Ovary (tissue), 9 donors: Measurements from ENCODE around the gene LXN. TPM values are rescaled to one million over a fixed set of nuclear protein-coding genes. Genes with fewer than 3 reads are reported as not detected.

Experiments used
- DNase-seq, 5 donors: peaks; one replicate each; pipeline ENCODE4 v3.0.0-alpha.2; 2019 to 2020
- H3K27ac ChIP-seq, 2 donors: fragments of 200-600 bp; one replicate each; pipeline versions ENCODE4 v1.5.1 to v1.8.0; 2019 to 2022
- H3K27me3 ChIP-seq: fragments of 200-600 bp; one replicate; pipeline ENCODE4 v1.8.0; 2022
- H3K36me3 ChIP-seq: fragments of 200-600 bp; sonication (generic); one replicate; pipeline ENCODE4 v1.5.1; 2019
- H3K4me1 ChIP-seq: one replicate; pipeline ENCODE4 v1.8.1; 2013; ENCODE audit warnings: mild to moderate bottlenecking, moderate library complexity; ENCODE audit not compliant: insufficient read depth
- H3K4me3 ChIP-seq: fragments of 200-600 bp; sonication (generic); one replicate; pipeline ENCODE4 v1.5.1; 2017
- H3K9me3 ChIP-seq, 2 donors: fragments of 200-600 bp in 1 of 2; sonication (generic) in 1 of 2; one replicate each; pipeline versions ENCODE4 v1.5.1 to v1.8.1; 2013 to 2019; ENCODE audit warnings: mild to moderate bottlenecking in 1 of 2, moderate library complexity in 1 of 2
- EP300 ChIP-seq: sonication (generic); formaldehyde crosslinking; IDR thresholded peaks from one replicate; pipeline ENCODE4 v1.6.1; 2017; ENCODE audit warnings: antibody characterized with exemption
- POLR2A ChIP-seq: fragments of 450-650 bp; IDR thresholded peaks from one replicate; pipeline ENCODE4 v1.6.1; 2017; ENCODE audit warnings: antibody characterized with exemption, mild to moderate bottlenecking, moderate library complexity
- WGBS, 3 donors: extraction: QIAGEN DNeasy Blood & Tissue Kit in 1 of 3; methylation state at CpG; one replicate each; pipeline versions ENCODE4 v1.1.5 to v1.1.7; 2013 to 2017; 5-methylcytosine and 5-hydroxymethylcytosine counted together
- intact Hi-C, 4 donors: fragments of 100-400 bp; cut with DNase I; formaldehyde crosslinking; loops; one replicate each; pipeline versions ENCODE4 v1.11.0 to v1.15.1; 2022 to 2023
- polyA plus RNA-seq, 2 donors: library from polyadenylated mRNA; stranded (reverse); fragments of 200-250 nt in 1 of 2; fragments of 350-450 nt in 1 of 2; fragmentation: Illumina TruSeq in 1 of 2; extraction: RNeasy Lipid Tissue Mini Kit (QIAGEN cat#74804) in 1 of 2; gene quantifications; one replicate each; pipeline ENCODE4 v1.2.3, GENCODE V29; 2013 to 2014
- total RNA-seq, 7 donors: library from RNA; depleted of rRNA in 2 of 7; stranded (reverse); fragments of >200 nt in 2 of 7; fragmentation: NEBNext Ultra II Directional in 3 of 7; extraction: Animal tissue kit (Norgen Biotek cat#: 25700) in 3 of 7; gene quantifications; one replicate each; pipeline versions ENCODE4 v1.1.0 to v1.2.4, GENCODE V29; 2016 to 2023
- TF ChIP-seq, protein P1 (sequence below), 3 donors: fragments of 450-650 bp in 2 of 3; fragments of 200-600 bp in 1 of 3; IDR thresholded peaks; one replicate each; pipeline versions ENCODE4 v1.5.1 to v1.8.0; 2016 to 2022; ENCODE audit warnings: antibody characterized with exemption in 3 of 3, mild to moderate bottlenecking in 1 of 3
- donor health status: DM: no; HTN: no; CAD: no; lungs with moderate emphysema.
- donor health status: DM: no; HTN: no; CAD: no.
- donor health status: Bipolar disorder and iron deficiency.
- donor health status: DM: yes; HTN: yes; CAD: no.
- donor health status: DM: no; HTN: no; CAD: no.
- donor health status: DM: yes; HTN: yes; CAD: no.

LXN gene
- total and polyA plus RNA-seq, 9 donors, result 16.5 to 82.9 (median 43.5) TPM

DNA sequence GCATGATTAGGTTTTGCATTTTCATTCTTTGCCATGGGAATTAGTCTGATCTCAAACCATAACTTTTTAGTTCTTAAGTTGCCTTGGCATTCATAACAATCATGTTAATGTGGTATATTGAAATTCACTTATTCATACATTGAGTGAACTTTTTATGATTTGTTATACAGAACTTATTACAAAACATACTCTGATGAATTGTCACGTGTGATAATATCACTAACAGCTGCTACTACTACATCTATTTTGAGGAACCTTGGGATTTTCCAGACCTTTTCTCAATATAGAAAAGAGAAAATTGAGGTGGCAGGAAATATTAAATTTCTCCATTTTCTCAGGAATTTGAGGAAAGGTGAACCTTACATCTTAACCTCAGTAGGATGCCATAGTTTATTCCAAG, 9.2 kb downstream of the LXN start:
- no peak for DNase-seq
- WGBS, 3 donors, result 85 to 96% (median 88%) methylated on average over 1 of the region's 1 CpG
- intact Hi-C loops, result loop anchor here in 1 of 4 donors (10.0 kb wide), 1 partner anchor 132 kb away; no protein-coding TSS in a partner anchor
- no peaks in the 10 kb centered on the region for H3K4me1 ChIP-seq
- no peaks in the 10 kb centered on the region for H3K36me3 ChIP-seq
- no peak overlapping the region for H3K27ac ChIP-seq
- TF ChIP-seq, protein P1, sequence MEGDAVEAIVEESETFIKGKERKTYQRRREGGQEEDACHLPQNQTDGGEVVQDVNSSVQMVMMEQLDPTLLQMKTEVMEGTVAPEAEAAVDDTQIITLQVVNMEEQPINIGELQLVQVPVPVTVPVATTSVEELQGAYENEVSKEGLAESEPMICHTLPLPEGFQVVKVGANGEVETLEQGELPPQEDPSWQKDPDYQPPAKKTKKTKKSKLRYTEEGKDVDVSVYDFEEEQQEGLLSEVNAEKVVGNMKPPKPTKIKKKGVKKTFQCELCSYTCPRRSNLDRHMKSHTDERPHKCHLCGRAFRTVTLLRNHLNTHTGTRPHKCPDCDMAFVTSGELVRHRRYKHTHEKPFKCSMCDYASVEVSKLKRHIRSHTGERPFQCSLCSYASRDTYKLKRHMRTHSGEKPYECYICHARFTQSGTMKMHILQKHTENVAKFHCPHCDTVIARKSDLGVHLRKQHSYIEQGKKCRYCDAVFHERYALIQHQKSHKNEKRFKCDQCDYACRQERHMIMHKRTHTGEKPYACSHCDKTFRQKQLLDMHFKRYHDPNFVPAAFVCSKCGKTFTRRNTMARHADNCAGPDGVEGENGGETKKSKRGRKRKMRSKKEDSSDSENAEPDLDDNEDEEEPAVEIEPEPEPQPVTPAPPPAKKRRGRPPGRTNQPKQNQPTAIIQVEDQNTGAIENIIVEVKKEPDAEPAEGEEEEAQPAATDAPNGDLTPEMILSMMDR (IDR thresholded peaks at IDR 0.05), result no peak
- no peak for TF ChIP-seq EP300
- no peaks in the 10 kb centered on the region for H3K9me3 ChIP-seq
- H3K4me3 ChIP-seq, result no peak overlapping the region
- H3K27me3 ChIP-seq, result no peaks in the 10 kb centered on the region

DNA sequence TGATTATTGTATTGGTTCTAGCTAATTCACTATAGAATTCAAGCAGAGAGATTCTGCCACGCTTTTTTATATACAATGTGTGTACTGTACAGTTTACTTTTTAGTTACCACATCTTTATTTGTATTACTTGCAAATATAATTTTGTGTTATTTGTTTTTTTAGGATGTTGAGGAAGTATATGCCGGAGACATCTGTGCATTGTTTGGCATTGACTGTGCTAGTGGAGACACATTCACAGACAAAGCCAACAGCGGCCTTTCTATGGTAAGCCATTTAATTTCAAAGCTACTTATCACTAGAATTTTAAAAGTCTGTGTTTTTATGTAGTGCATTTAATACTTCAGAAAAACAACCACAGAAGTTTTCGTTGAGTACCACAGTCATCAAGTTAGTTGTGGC, 11.7 kb downstream of the LXN start:
- Histone ChIP-seq H3K9me3 (no peaks in the 10 kb centered on the region), H3K4me3 (no peak overlapping the region), H3K27me3 (no peaks in the 10 kb centered on the region), H3K36me3 (no peaks in the 10 kb centered on the region), H3K4me1 (no peaks in the 10 kb centered on the region), H3K27ac (no peak overlapping the region)
- 91 to 93% (median 92%) methylated on average over 4 of the region's 4 CpGs for WGBS, 3 donors
- TF ChIP-seq EP300, result no peak
- no peak for TF ChIP-seq POLR2A
- TF ChIP-seq, protein P1 (IDR thresholded peaks at IDR 0.05), result no peak
- no peak for DNase-seq
- intact Hi-C loops, result loop anchor here in 1 of 4 donors (10.0 kb wide), 1 partner anchor 134 kb away; no protein-coding TSS in a partner anchor

DNA sequence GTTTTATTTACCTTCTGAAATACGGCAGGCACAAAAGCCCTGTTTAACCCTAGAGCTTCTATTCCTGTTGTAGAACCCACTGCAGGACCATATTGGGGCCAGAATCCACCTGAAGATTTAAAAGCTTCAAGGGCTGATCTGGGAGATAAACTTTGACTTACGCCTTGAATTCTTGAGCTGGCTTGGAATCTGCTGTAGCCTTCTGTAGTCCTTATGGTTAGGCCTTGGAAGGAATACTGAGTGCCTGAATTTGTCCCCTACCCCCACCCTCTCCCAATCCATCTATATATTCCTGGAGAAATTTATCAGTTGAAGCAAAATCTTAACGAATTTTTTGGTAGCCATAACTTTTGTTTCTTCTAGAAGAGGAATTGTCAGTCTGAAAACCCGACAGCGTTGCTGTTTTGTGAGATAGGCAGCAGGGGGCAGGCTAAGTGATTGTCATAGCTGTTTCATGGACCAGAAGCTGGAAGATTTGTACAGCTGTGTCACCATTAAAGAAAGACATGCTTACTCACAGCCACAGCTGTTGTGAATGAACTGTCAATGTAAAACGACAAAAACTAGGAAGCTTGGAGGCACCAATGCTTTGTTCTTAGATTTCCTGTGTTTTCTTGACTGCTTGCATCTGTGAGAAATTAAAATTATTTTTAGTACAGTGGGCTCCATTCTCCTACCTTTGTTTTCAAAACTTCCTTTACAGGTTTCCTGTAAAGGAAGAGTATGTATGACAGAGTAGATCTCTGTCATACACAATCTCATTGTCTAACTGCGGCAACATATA, 12.8 kb downstream of the LXN start:
- H3K9me3 ChIP-seq, result no peaks in the 10 kb centered on the region
- intact Hi-C loops, result loop anchor here in 3 of 4 donors (5.0 to 10.0 kb wide), 3 partner anchors 133 to 145 kb away; partner anchors contain the start of gene MFSD1 (in 1 of the 3)
- TF ChIP-seq, protein P1 (IDR thresholded peaks at IDR 0.05), result peak; percentile 25 to 50 (median 40)
- TF ChIP-seq POLR2A, result no peak
- H3K27me3 ChIP-seq, result no peaks in the 10 kb centered on the region
- no peaks in the 10 kb centered on the region for H3K36me3 ChIP-seq
- no peak overlapping the region for H3K4me3 ChIP-seq
- 47 to 52% (median 50%) methylated on average over 7 of the region's 7 CpGs for WGBS, 3 donors
- peak; percentile 23 to 56 (median 36) for DNase-seq
- no peak overlapping the region for H3K27ac ChIP-seq
- H3K4me1 ChIP-seq, result no peaks in the 10 kb centered on the region

DNA sequence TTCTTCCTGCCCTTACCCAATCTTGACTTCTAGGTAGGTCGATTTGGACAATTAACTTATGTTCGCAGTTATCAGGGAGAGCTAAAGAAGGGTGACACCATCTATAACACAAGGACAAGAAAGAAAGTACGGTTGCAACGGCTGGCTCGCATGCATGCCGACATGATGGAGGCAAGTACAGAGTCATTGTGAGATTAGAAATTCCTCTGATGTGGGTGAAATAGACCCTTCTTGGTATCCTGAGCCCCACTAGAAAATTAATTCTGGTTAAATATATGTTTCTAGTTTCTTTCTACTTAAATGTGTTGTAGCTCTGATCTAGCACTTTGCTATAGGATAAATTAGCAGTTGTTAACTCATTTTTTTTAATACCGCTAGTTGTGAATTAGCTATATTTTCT, 13.6 kb downstream of the LXN start:
- Histone ChIP-seq H3K9me3 (no peaks in the 10 kb centered on the region), H3K4me3 (no peak overlapping the region), H3K27ac (no peak overlapping the region), H3K36me3 (no peaks in the 10 kb centered on the region), H3K27me3 (no peaks in the 10 kb centered on the region), H3K4me1 (no peaks in the 10 kb centered on the region)
- TF ChIP-seq EP300, result no peak
- TF ChIP-seq POLR2A, result no peak
- TF ChIP-seq, protein P1 (IDR thresholded peaks at IDR 0.05), result no peak
- WGBS, 3 donors, result 90 to 95% (median 92%) methylated on average over 7 of the region's 7 CpGs
- intact Hi-C loops, result loop anchor here in 2 of 4 donors (5.0 to 10.0 kb wide), 2 partner anchors 133 to 146 kb away; partner anchors contain the start of gene MFSD1 (in 1 of the 2)
- no peak for DNase-seq
